Peyer's patch (tissue), 4 donors: ENCODE results near the gene DISC1.

Experiments
- CTCF ChIP-seq, 6 experiments: fragments of 450-650 bp in 4 of 6; fragments of 200-600 bp in 2 of 6; sonication (generic) in 1 of 6; IDR thresholded peaks; one replicate each; pipeline ENCODE4 v1.5.1; 2017 to 2019; ENCODE audit warnings: antibody characterized with exemption in 6 of 6, mild to moderate bottlenecking in 3 of 6, moderate library complexity in 1 of 6
- POLR2A ChIP-seq, 2 donors: fragments of 450-650 bp; IDR thresholded peaks; one replicate each; pipeline ENCODE4 v1.5.1; 2017; ENCODE audit warnings: antibody characterized with exemption in 2 of 2, mild to moderate bottlenecking in 2 of 2, moderate library complexity in 2 of 2

GRCh38 chr1:231983588-231984193 is 357.1 kb downstream of the DISC1 start:
- no peak for TF ChIP-seq CTCF (IDR thresholded peaks at IDR 0.05)
- TF ChIP-seq POLR2A (IDR thresholded peaks at IDR 0.05) = no peak
